ENCODE measurements around the gene RHBDL1.

The RHBDL1 gene

DNA sequence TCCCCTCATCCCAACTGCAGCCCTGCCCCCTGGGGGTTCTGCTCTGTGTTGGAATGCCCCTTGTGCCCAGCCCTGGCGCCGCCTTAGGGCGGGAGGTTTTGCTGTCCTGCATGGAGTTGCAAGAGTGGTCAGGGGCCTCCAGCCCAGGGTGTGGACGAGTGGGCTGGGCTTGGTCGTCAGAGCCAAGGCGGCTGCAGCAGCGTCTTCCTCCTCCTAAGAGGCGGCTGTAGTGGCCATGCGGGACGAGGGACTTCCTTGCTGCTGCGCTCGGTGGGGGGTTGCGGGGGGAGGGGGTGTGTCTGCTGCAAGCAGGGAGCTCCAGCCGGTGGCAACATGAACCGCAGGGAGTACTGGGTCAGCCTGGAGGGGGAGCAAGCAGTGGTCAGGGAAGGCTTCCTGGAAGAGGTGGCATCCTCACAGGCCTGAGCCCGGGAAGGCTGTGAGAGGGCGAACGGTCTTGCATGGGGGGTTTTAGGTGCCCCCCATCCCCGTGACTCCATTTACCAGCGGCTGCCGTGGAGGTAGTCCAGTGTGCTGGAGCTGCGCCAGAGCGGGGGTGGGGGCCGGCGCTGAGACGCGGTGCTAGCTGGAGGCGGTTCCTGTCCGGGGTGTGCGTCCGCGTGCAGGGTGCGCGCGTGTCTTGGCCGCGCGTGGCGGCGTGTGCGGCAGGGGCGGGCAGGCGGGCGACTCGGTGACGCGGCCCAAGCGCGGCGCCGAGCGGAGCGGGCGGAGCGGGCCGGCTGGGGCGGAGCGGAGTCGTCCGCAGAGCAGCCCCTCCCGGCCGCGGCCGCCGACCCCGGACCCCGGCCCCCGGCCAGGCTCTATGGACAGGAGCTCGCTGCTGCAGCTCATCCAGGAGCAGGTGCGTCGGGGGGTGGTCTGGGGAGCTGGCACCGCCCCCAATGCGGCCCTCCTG is at the start of gene RHBDL1:
TSS of gene RHBDL1 (plus strand) at position 704 of the 916 bp plus-strand sequence. CDS start at position 824, 120 bp downstream.
- DNase-seq: no peak

DNA sequence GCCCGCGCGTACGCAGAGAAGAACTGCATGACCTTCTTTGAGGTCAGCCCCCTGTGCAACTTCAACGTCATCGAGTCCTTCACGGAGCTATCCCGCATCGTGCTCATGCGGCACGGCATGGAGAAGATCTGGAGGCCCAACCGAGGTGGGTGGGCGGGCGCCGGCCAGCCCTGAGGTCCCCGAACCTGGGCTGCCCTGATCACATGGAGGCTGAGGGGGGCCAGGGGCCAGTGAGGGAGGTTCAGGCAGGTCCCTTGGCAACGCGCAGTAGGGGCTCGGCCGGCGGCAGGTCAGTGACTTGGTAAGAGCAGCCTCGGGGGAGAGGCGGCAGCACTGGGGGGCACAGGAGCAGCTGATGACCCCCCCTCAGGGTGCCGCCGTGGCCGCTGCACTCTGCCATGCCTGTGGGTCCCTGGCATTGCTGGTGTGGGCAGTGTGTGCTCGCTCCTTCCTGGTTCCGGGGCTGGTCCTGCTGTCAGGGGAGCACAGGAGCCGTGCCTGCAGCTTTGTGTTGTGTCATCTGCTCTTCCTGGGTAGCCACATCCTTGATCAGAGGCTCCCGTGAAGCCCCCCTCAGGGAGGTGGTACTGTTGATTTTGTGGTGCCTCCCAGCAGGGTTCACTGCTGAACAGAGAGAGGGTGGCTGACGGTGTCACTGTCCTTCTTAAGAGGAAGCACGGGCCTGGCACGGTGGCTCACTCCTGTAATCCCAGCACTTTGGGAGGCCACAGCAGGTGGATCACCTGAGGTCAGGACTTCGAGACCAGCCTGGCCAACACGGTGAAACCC is 49.3 kb upstream of the RHBDL1 start:
- DNase-seq: no peak

DNA sequence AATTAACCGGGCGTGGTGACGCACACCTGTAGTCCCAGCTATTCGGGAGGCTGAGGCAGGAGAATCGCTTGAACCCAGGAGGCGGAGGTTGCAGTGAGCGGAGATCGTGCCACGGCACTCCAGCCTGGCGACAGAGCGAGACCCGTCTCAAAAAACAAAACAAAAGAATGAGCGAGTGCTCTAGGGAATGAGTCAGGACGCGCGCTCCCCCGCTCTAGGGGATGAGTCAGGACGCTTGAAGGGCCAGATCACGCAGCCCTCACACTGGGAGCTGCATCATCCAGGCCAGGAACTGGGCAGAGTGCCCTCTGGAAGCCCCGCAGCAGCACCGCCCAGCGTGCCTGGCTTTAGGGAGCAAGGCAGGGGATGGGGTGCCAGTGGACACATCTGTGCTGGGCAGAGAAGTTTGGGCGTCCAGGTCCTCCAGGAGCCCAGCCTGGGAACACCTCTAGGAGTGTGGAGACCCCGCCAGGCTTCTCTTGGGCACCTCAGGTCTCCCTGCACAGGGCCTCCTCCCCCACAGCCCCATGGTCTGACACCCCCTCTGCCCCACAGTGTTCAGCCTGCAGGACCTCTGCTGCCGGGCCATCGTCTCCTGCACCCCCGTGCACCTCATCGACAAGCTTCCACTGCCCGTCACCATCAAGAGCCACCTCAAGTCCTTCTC is 48.6 kb upstream of the RHBDL1 start:
- DNase-seq: no peak

DNA sequence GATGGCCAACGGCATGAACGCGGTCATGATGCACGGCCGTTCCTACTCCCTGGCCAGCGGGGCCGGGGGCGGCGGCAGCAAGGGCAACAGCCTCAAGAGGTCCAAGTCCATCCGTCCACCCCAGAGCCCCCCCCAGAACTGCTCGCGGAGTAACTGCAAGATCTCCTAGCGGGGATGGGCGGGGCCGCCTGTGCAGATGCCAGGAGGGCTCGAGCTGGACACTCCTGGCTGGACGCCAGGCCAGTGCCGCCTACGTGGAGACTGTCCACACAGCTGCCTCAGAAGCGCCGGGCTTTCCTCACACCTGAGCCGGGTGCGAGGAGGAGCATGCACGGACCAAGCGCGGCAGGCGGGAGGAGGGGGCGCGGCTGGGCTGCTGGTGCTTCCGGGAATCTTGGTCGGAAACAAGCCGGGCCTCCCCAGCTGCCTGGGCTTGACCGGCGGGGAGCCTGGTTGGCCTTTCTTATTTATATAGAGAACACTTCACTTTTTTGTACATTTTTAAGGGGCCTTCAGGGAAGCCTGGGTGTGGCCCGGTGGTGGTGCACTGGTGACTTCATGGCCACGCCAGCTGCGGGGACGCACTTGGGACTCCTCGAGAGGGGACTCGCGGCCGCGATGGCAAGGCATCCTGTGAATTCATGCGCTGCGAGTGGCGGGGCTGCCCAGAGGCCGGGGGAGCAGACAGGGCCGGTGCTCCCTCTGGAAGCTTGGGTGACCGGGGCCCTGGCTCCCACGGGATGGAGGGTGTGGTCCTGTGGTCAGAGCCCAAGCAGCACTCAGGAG is 47.8 kb upstream of the RHBDL1 start:
- DNase-seq: no peak

DNA sequence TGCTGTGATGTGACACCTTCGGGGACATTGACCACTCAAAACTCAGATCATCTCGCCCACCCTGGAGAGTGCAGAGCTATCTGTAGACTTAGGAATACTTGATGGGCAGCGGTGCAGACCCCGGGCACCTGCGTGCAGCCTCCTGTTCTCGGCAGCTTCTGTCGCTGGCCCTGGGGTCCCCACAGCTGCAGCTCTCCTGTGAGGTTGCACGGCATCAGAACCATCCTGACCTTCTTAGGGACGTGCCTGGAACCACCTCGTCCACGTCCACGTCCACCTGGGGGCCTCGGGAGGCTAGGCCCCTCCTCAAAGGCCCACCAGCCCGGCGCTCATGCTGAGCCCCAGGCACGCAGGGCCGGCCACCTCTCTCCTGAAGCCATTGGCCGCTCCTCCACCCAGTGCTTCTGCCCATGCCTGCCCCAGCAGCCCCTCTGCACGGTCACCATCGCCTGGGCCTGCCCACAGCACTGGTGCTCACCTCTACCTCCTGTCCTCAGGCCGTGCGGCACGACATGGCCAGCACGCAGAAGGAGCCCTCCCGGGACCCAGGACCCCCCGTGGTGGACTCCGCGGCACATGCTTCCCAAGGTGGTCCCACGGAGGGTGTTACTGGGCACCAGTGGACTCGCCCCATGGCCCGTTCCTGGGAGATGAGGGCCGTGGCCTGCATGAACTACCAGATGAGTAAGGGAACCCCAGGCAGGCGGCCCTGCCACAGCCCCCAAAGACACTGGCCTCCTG is 47.0 kb upstream of the RHBDL1 start:
- no peak for DNase-seq

DNA sequence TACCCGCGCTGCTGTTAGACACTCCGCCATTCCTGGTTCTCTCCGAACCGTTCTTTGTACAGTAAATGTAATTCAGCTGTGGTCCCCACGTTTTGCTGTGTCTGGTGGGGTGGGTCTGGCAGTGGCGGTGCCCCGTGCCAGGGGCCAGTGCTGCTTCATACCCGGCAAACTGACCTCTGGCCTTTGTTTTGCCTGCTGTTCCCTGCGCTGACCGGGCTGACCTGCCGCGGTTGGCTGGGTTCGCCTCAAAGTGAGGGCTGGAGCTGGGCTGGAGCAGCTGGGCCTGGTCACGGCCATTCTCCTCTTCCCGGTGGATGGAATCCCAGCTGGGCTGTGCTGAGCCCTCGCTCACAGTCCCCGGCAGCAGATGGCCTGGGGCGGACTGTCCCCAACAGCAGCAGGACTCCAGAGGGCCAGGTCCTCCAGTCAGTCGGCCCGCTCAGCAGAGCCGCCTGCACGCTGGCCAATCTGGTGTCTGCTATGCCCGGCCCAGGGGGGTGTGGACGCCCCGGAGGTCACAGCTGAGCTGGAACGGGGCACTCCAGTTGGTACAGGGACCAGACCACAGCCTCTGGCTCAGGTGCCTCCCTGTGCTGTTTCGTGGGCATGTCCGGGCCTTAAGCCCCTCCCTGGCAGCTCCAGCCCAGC is 46.2 kb upstream of the RHBDL1 start:
- DNase-seq: no peak

DNA sequence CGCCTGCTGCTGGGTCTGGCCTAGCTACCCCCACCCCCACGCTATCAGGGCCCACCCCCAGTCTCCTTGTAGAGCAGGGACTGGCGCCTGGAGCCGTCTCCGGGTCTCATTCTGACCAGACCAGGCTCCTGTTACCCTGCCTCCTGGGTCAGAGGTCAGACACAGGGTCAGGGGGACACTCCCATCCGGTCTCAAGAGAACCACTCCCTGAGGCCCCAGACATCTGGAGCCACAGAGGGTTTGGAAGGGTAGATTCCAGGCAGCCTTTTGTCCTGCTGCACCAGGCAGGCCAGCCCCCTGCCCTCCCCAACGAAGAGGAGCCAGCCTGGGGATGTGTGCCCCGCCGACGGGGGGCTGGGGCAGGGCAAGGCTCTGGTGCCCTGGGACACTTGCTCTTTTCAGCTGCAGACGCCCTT is 45.6 kb upstream of the RHBDL1 start:
- DNase-seq: no peak

DNA sequence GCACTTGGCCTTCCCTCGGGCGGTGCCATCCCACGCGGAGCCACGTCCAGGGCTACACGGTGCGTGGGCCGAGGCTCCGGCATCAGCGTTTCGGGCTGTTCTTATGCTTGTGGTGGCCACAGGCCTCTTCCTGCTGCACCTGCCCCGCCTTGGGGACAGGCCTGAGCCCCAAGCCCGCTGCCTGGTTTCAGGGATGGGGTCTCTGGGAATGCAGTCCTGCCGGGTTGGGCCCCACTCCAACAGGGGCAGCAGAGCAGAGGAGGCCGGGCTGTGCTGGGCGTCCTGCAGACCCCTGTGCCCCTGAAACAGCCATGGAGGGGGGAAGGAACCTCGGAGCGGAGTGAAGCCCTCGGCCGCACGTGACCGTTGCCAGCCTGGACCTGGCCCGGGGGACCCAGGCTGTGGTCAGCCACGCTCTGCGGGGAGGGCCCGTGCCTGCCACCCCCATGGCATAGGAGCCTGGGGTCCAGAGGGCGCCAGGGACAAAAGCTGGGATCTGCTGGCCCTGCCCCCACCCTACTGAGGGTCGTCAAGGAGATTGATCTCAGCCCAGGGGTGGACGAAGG is 45.1 kb upstream of the RHBDL1 start:
- DNase-seq: no peak

DNA sequence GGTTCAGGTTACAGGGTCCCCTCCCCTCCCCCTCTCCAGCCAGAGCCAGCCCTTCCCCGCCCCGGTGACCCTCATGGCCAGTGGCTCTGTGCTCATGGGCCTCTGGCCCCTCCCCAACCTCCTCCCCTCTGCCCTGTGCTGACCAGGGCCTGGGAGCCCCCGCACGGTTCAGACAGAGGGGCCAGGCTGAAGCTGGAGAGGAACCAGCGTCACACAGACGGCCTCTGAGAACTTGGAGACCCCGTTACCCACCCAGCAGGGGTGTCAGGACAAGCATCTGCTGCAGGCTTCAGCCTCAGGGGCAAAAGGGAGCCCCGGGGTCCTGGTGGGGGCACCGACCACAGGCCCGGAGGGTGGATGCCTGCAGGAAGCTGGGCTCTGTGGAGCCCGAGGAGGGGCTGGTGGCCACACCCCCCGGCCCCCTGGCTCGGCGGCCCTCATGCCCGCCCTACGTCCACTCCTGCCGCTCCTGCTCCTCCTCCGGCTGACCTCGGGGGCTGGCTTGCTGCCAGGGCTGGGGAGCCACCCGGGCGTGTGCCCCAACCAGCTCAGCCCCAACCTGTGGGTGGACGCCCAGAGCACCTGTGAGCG is 44.6 kb upstream of the RHBDL1 start, which contains the start of gene WFIKKN1:
TSS of gene WFIKKN1 (plus strand) at position 171 of the 591 bp plus-strand sequence. CDS start at position 440, 269 bp downstream.
- DNase-seq: no peak

DNA sequence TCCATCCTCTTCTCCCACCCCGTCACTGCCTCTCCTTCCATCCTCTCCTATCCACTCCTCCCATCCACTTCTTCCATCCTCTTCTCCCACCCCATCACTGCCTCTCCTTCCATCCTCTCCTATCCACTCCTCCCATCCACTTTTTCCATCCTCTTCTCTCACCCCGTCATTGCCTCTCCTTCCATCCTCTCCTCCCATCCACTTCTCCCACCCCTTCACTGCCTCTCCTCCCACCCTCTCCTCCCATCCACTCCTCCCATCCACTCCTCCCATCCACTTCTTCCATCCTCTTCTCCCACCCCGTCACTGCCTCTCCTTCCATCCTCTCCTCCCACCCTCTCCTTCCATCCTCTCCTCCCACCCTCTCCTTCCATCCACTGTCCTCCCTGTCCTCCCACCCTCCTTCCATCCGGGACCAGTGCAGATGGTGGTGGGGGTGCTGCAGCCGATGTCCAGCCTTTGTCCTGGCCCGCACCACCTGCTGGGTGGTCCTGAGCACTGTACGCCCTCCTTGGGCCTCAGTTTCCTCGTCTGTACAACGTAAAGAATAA is 43.6 kb upstream of the RHBDL1 start:
- no peak for DNase-seq

DNA sequence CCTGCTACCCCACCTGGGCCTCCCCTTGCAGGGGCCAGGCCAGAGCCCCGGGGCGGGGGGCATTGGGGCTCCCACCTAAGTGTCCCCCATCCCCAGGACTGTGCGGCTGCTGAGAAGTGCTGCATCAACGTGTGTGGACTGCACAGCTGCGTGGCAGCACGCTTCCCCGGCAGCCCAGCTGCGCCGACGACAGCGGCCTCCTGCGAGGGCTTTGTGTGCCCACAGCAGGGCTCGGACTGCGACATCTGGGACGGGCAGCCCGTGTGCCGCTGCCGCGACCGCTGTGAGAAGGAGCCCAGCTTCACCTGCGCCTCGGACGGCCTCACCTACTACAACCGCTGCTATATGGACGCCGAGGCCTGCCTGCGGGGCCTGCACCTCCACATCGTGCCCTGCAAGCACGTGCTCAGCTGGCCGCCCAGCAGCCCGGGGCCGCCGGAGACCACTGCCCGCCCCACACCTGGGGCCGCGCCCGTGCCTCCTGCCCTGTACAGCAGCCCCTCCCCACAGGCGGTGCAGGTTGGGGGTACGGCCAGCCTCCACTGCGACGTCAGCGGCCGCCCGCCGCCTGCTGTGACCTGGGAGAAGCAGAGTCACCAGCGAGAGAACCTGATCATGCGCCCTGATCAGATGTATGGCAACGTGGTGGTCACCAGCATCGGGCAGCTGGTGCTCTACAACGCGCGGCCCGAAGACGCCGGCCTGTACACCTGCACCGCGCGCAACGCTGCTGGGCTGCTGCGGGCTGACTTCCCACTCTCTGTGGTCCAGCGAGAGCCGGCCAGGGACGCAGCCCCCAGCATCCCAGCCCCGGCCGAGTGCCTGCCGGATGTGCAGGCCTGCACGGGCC is 42.8 kb upstream of the RHBDL1 start:
- no peak for DNase-seq

DNA sequence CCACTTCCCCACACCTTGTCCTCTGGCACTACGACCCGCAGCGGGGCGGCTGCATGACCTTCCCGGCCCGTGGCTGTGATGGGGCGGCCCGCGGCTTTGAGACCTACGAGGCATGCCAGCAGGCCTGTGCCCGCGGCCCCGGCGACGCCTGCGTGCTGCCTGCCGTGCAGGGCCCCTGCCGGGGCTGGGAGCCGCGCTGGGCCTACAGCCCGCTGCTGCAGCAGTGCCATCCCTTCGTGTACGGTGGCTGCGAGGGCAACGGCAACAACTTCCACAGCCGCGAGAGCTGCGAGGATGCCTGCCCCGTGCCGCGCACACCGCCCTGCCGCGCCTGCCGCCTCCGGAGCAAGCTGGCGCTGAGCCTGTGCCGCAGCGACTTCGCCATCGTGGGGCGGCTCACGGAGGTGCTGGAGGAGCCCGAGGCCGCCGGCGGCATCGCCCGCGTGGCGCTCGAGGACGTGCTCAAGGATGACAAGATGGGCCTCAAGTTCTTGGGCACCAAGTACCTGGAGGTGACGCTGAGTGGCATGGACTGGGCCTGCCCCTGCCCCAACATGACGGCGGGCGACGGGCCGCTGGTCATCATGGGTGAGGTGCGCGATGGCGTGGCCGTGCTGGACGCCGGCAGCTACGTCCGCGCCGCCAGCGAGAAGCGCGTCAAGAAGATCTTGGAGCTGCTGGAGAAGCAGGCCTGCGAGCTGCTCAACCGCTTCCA is 42.0 kb upstream of the RHBDL1 start:
- no peak for DNase-seq

DNA sequence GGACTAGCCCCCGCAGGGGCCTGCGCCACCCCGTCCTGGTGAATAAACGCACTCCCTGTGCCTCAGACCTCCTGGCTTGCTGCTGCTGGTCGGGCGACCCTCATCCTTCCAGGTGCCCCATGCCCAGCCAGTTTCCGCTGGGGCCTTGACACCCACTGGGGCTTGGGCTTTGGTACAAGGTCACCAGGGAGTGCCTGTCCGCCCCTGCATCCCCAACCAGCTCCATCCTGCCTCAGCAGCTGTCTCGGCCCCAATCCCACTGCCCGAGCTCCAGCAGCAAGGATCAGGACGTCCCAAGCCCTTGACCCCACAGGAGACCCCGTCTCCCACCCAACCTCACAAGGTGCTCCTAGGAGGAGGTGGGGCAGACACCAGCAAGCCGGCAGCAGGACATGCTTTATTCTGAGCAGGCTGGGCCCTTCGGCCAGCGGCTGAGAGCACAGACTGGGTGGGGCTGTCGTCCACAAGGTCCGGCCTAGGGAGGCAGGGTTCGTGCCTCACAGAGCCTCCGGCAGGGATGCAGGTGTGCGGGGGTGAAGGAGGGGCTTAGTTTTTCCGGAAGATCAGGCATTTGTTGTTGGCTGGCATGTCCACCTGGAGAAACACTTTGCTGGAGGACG is 41.3 kb upstream of the RHBDL1 start:
- DNase-seq: no peak

DNA sequence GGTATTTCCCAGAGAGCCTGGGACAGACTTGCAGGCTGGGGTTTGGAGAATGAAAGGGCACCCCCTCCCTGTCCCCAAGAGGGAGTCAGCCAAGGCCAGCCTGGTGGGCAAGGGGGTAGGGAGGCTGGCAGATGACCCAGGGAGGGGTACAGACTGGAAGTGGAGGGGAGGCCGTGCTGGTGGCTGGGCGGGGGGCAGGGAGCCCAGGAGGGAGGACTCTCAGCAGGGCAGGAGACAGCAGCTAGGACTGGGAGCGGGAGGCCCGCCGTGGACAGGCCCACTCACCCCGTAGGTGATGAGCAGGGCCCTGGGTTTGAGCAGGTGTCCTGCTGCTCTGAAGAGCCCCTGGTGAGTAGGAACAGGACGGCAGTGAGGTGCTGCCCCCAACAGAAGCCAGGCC is 40.5 kb upstream of the RHBDL1 start:
- no peak for DNase-seq

DNA sequence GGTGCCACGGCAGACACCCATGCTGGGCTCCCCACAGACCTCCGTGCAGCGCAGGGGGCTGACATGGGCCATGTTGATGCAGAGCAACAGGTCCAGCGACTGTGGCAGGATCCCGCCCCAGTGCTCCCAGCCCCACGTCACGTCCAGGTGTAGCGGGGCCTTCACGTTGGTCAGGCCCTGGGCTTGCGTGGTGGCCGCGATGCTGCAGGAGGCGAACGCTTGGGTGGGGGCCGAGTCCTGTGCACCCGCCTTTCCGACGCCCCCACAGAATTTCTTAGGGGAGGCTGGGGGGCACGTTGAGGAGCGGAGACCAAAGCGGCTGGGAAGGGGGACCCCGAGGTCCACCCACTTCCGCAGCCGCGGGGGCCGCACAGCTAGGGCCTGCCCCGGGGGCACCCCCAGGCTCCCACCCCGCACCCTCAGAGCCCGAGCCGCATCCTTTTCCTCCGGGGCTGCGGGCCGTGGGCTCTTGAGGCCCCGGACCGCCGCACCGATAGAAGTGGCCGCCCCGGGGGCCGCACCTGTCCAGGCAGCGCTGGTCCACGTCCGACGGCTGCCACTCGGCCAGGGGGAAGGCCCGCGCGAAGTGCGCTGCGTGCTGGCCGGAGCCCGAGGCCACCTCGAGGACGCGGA is 39.8 kb upstream of the RHBDL1 start:
- DNase-seq: no peak

DNA sequence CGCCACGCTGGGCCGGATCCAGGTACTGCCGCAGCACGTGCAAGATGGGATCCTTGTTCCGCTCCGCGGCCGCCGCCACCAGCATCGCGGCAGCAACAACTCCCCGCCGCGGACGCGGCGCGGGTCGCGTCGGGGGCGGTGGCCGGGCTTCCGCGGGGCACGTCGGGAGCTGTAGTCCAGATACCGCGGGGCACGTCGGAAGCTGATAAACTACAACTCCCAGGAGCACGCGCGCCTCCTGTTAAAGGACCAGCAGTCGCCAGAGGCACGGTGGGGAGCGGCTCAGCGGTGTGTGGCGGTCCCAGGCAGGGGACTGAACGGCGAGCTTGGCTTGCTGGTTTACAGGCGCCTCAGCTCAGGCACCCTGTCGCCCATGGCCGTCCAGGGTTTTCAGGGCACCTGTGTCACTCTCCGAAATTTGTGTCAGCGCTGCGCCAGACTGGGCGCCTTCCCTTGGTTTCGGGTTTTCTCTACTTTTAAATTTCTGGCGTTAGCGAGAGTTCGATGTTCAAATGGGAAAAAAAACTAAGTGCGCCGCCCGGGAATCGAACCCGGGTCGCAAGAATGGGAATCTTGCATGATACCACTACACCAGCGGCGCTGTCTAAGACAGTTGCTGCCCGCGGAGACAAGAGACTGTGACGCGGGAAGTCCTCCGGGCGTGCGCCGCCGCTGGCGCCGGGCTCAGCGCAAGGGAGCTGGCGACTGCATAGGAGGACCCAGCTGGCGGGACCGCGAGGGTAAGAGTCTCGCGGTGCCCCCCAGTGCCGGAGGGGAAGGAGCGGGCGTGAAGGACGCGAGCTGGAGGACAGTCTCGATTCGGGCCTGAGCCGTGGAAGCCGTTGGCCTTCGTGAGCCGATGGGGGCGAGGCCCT is 39.0 kb upstream of the RHBDL1 start, which contains the start of gene METTL26:
TSS of gene METTL26 (minus strand) at position 100 of the 875 bp plus-strand sequence. CDS start at position 85, 15 bp downstream.
- DNase-seq: peak; percentile 92
